Stimulated activated CD8-positive, alpha-beta memory T cell treated with anti-CD3 and anti-CD28 coated beads, Interleukin-15, amount 100 ng/mL, for 24 hours (primary cell): ENCODE measurements around the gene LAP3.

ENCODE experiments used
- DNase-seq: peaks from one replicate; pipeline ENCODE4 v3.0.0-alpha.2; 2020; ENCODE audit warnings: low read depth

The LAP3 gene

GRCh38 chr4:17619416-17620105 is 42.6 kb downstream of the LAP3 start:
- no peak for DNase-seq

GRCh38 chr4:17623451-17624001 is 46.5 kb downstream of the LAP3 start:
- DNase-seq, result no peak

GRCh38 chr4:17624821-17625220 is 47.8 kb downstream of the LAP3 start:
- DNase-seq, result no peak

GRCh38 chr4:17630228-17630627 is 53.2 kb downstream of the LAP3 start:
- no peak for DNase-seq

- DNase-seq, result no peak
Observed at GRCh38 chr4:17633600-17633999, 56.6 kb downstream of the LAP3 start.

- DNase-seq, result no peak
Observed at GRCh38 chr4:17635056-17635455, 58.1 kb downstream of the LAP3 start.

GRCh38 chr4:17636341-17636695 is 59.3 kb downstream of the LAP3 start:
- no peak for DNase-seq

- DNase-seq, result peak; percentile 47
Observed at GRCh38 chr4:17636696-17637622, 60.0 kb downstream of the LAP3 start.

GRCh38 chr4:17639136-17639535 is 62.1 kb downstream of the LAP3 start:
- no peak for DNase-seq

- DNase-seq, result no peak
Observed at GRCh38 chr4:17642398-17642783, 65.4 kb downstream of the LAP3 start.

GRCh38 chr4:17646693-17647092 is 69.7 kb downstream of the LAP3 start:
- DNase-seq, result no peak

- no peak for DNase-seq
Observed at GRCh38 chr4:17647176-17647806, 70.3 kb downstream of the LAP3 start.

GRCh38 chr4:17647927-17648326 is 70.9 kb downstream of the LAP3 start:
- no peak for DNase-seq

- DNase-seq, result no peak
Observed at GRCh38 chr4:17650406-17650805, 73.4 kb downstream of the LAP3 start.

- DNase-seq, result no peak
Observed at GRCh38 chr4:17654701-17655100, 77.7 kb downstream of the LAP3 start.

- no peak for DNase-seq
Observed at GRCh38 chr4:17657090-17657489, 80.1 kb downstream of the LAP3 start.
